C4-2B (cell line): Measurements from ENCODE around the gene COL4A2.

Experiments used
- ZFX ChIP-seq: fragments of 450-650 bp; IDR thresholded peaks from 2 replicates; pipeline ENCODE4 v1.6.1; 2017
- TF ChIP-seq, protein P1 (sequence below): fragments of 450-650 bp; conservative IDR thresholded peaks from 2 replicates; pipeline ENCODE4 v1.5.1; 2017; ENCODE audit warnings: mild to moderate bottlenecking

DNA sequence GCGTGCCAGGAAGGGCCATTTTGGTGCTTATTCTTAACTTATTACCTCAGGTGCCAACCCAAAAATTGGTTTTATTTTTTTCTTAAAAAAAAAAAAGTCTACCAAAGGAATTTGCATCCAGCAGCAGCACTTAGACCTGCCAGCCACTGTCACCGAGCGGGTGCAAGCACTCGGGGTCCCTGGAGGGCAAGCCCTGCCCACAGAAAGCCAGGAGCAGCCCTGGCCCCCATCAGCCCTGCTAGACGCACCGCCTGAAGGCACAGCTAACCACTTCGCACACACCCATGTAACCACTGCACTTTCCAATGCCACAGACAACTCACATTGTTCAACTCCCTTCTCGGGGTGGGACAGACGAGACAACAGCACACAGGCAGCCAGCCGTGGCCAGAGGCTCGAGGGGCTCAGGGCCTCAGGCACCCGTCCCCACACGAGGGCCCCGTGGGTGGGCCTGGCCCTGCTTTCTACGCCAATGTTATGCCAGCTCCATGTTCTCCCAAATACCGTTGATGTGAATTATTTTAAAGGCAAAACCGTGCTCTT, 205.2 kb downstream of the COL4A2 start:
- TF ChIP-seq, protein P1, sequence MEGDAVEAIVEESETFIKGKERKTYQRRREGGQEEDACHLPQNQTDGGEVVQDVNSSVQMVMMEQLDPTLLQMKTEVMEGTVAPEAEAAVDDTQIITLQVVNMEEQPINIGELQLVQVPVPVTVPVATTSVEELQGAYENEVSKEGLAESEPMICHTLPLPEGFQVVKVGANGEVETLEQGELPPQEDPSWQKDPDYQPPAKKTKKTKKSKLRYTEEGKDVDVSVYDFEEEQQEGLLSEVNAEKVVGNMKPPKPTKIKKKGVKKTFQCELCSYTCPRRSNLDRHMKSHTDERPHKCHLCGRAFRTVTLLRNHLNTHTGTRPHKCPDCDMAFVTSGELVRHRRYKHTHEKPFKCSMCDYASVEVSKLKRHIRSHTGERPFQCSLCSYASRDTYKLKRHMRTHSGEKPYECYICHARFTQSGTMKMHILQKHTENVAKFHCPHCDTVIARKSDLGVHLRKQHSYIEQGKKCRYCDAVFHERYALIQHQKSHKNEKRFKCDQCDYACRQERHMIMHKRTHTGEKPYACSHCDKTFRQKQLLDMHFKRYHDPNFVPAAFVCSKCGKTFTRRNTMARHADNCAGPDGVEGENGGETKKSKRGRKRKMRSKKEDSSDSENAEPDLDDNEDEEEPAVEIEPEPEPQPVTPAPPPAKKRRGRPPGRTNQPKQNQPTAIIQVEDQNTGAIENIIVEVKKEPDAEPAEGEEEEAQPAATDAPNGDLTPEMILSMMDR, result no peak
- TF ChIP-seq ZFX, result no peak
